GM12875 (cell line): ENCODE measurements around the gene ERBB2.
"Not testable (repeated sequence)": the region's sequence is repeated elsewhere in the genome, so short reads cannot be mapped to it uniquely, and the experiment has no call there.

Experiments
- H3K4me3 ChIP-seq: one replicate; pipeline ENCODE4 v1.5.1; 2011; ENCODE audit warnings: low read depth, low read length, control low read depth
- CTCF ChIP-seq: IDR thresholded peaks from 2 replicates; pipeline ENCODE4 v1.5.1; 2011; ENCODE audit warnings: low read depth, mild to moderate bottlenecking, control low read depth, inconsistent platforms, low read length, moderate library complexity, borderline replicate concordance; ENCODE audit not compliant: insufficient read depth

ERBB2 gene

DNA sequence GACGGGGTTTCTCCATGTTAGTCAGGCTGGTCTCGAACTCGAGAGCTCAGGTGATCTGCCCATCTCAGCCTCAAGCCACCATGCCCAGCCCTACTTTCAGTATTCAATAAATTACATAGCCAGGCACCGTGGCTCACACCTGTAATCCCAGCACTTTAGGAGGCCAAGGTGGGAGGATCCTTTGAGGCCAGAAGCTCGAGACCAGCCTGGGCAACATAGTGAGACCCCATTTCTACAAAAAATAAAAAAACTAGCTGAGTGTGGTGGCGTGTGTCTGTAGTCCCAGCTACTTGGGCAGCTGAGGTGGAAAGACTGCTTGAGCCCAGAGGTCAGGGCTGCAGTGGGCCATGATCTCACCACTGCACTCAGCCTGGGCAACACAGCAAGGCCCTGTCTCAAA, 22.2 kb downstream of the ERBB2 start:
- TF ChIP-seq CTCF, result no peak

GRCh38 chr17:39722965-39723848, 23.3 kb downstream of the ERBB2 start:
- H3K4me3 ChIP-seq, result no peak overlapping the region
- no peak for TF ChIP-seq CTCF

More for the DNA sequence above, 22.2 kb downstream of the ERBB2 start:
- H3K4me3 ChIP-seq, result no peak overlapping the region

DNA sequence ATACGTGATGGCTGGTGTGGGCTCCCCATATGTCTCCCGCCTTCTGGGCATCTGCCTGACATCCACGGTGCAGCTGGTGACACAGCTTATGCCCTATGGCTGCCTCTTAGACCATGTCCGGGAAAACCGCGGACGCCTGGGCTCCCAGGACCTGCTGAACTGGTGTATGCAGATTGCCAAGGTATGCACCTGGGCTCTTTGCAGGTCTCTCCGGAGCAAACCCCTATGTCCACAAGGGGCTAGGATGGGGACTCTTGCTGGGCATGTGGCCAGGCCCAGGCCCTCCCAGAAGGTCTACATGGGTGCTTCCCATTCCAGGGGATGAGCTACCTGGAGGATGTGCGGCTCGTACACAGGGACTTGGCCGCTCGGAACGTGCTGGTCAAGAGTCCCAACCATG, 24.9 kb downstream of the ERBB2 start:
- TF ChIP-seq CTCF, result no peak
- H3K4me3 ChIP-seq, result no peak overlapping the region

GRCh38 chr17:39725923-39726322, 26.1 kb downstream of the ERBB2 start:
- not testable (repeated sequence) for H3K4me3 ChIP-seq

DNA sequence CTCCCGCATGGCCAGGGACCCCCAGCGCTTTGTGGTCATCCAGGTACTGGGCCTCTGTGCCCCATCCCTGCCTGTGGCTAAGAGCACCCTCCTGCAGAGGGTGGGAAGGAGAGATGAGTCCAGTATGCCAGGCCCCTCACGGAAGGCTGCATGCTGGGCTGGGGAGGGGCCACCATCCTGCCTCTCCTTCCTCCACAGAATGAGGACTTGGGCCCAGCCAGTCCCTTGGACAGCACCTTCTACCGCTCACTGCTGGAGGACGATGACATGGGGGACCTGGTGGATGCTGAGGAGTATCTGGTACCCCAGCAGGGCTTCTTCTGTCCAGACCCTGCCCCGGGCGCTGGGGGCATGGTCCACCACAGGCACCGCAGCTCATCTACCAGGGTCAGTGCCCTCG, 26.8 kb downstream of the ERBB2 start:
- TF ChIP-seq CTCF, result no peak
- H3K4me3 ChIP-seq, result no peak overlapping the region

- no peak for TF ChIP-seq CTCF
Measured at GRCh38 chr17:39727556-39727955, 27.7 kb downstream of the ERBB2 start.

GRCh38 chr17:39729280-39729851, 29.5 kb downstream of the ERBB2 start:
- peak overlapping the region; percentile 77 for H3K4me3 ChIP-seq

More at GRCh38 chr17:39727556-39727955, 27.7 kb downstream of the ERBB2 start:
- H3K4me3 ChIP-seq, result no peak overlapping the region

More at GRCh38 chr17:39729280-39729851, 29.5 kb downstream of the ERBB2 start:
- TF ChIP-seq CTCF, result no peak
